Right atrium auricular region (tissue), 2 donors: ENCODE results near the gene GMEB2. TPM values are rescaled to one million over a fixed set of nuclear protein-coding genes. Genes with fewer than 3 reads are reported as not detected.

ENCODE experiments used
- DNase-seq: peaks from one replicate; pipeline ENCODE4 v3.0.0-alpha.2; 2019; ENCODE audit warnings: low spot score
- H3K27ac ChIP-seq, 2 donors: fragments of 200-600 bp; sonication (generic); 1 replicate in 1 of 2; 2 replicates in 1 of 2; pipeline ENCODE4 v1.5.1; 2016 to 2019
- H3K27me3 ChIP-seq, 2 donors: fragments of 200-600 bp; sonication (generic); one replicate each; pipeline versions ENCODE4 v1.5.1 to v1.6.0; 2017 to 2019
- H3K36me3 ChIP-seq: fragments of 200-600 bp; sonication (generic); one replicate; pipeline ENCODE4 v1.5.1; 2016
- H3K4me1 ChIP-seq, 2 donors: fragments of 200-600 bp; sonication (generic); one replicate each; pipeline versions ENCODE4 v1.5.1 to v1.6.0; 2017 to 2019
- H3K4me3 ChIP-seq, 2 donors: fragments of 200-600 bp; sonication (generic); 1 replicate in 1 of 2; 2 replicates in 1 of 2; pipeline ENCODE4 v1.5.1; 2017 to 2019; ENCODE audit warnings: mild to moderate bottlenecking in 1 of 2, moderate library complexity in 1 of 2
- H3K9me3 ChIP-seq, 2 donors: fragments of 200-600 bp; sonication (generic); one replicate each; pipeline ENCODE4 v1.5.1; 2019
- CTCF ChIP-seq, 2 donors: fragments of 200-600 bp; sonication (generic); IDR thresholded peaks; one replicate each; pipeline ENCODE4 v1.5.1; 2019; ENCODE audit warnings: antibody characterized with exemption in 2 of 2
- total RNA-seq, 2 donors: library from RNA; depleted of rRNA; stranded (reverse); fragments of >200 nt; gene quantifications; one replicate each; pipeline ENCODE4 v1.1.0, GENCODE V29; 2016

The GMEB2 gene
- total RNA-seq, 2 donors from 2014 or later: 5.8 to 9.4 TPM

GRCh38 chr20:63588641-63589041 is 38.3 kb downstream of the GMEB2 start:
- Histone ChIP-seq H3K9me3 (no peaks in the 10 kb centered on the region), H3K36me3 (peaks cover 43% of the 10 kb centered on the region), H3K4me1 (no peaks in the 10 kb centered on the region), H3K27me3 (no peaks in the 10 kb centered on the region), H3K4me3 (no peak overlapping the region), H3K27ac (no peak overlapping the region)
- no peak for TF ChIP-seq CTCF (IDR thresholded peaks at IDR 0.05)
- no peak for DNase-seq

GRCh38 chr20:63587776-63588591 is 38.9 kb downstream of the GMEB2 start:
- Histone ChIP-seq H3K27ac (no peak overlapping the region), H3K36me3 (peaks cover 41% of the 10 kb centered on the region), H3K9me3 (no peaks in the 10 kb centered on the region), H3K4me1 (no peaks in the 10 kb centered on the region), H3K27me3 (no peaks in the 10 kb centered on the region), H3K4me3 (no peak overlapping the region)
- no peak for DNase-seq
- no peak for TF ChIP-seq CTCF (IDR thresholded peaks at IDR 0.05)

- Histone ChIP-seq H3K27ac (no peak overlapping the region), H3K4me3 (no peak overlapping the region), H3K27me3 (no peaks in the 10 kb centered on the region), H3K4me1 (no peaks in the 10 kb centered on the region), H3K36me3 (peaks cover 34% of the 10 kb centered on the region), H3K9me3 (no peaks in the 10 kb centered on the region)
- DNase-seq: no peak
- no peak for TF ChIP-seq CTCF (IDR thresholded peaks at IDR 0.05)
Measured at GRCh38 chr20:63587256-63587655, 39.6 kb downstream of the GMEB2 start.

GRCh38 chr20:63586797-63587196 is 40.1 kb downstream of the GMEB2 start:
- Histone ChIP-seq H3K36me3 (peaks cover 30% of the 10 kb centered on the region), H3K27me3 (no peaks in the 10 kb centered on the region), H3K4me1 (no peaks in the 10 kb centered on the region), H3K27ac (no peak overlapping the region), H3K9me3 (no peaks in the 10 kb centered on the region), H3K4me3 (no peak overlapping the region)
- no peak for TF ChIP-seq CTCF (IDR thresholded peaks at IDR 0.05)
- no peak for DNase-seq

- Histone ChIP-seq H3K27ac (no peak overlapping the region), H3K36me3 (peaks cover 20% of the 10 kb centered on the region), H3K4me3 (no peak overlapping the region), H3K4me1 (no peaks in the 10 kb centered on the region), H3K27me3 (no peaks in the 10 kb centered on the region), H3K9me3 (no peaks in the 10 kb centered on the region)
- no peak for DNase-seq
- TF ChIP-seq CTCF (IDR thresholded peaks at IDR 0.05): no peak
Measured at GRCh38 chr20:63585616-63586565, 41.0 kb downstream of the GMEB2 start.
